ENCODE measurements around the gene FAM227B. TPM values are rescaled to one million over a fixed set of nuclear protein-coding genes. Genes with fewer than 3 reads are reported as not detected.

The FAM227B gene
- polyA plus RNA-seq, 1 experiment: 5.0 TPM

- CTCF ChIA-PET: no interaction called here
- no peak for DNase-seq (ENCODE audit: low read depth)
- POLR2A ChIA-PET: no interaction called here
- Histone ChIP-seq H3K4me3 (ENCODE audit: low read depth, low read length) (no peak overlapping the region), H3K36me3 (ENCODE audit: control insufficient read depth, insufficient read depth, low read length) (no peaks in the 10 kb centered on the region), H3K27me3 (ENCODE audit: control insufficient read depth, insufficient read depth, low read length) (no peaks in the 10 kb centered on the region)
- TF ChIP-seq, protein P1, sequence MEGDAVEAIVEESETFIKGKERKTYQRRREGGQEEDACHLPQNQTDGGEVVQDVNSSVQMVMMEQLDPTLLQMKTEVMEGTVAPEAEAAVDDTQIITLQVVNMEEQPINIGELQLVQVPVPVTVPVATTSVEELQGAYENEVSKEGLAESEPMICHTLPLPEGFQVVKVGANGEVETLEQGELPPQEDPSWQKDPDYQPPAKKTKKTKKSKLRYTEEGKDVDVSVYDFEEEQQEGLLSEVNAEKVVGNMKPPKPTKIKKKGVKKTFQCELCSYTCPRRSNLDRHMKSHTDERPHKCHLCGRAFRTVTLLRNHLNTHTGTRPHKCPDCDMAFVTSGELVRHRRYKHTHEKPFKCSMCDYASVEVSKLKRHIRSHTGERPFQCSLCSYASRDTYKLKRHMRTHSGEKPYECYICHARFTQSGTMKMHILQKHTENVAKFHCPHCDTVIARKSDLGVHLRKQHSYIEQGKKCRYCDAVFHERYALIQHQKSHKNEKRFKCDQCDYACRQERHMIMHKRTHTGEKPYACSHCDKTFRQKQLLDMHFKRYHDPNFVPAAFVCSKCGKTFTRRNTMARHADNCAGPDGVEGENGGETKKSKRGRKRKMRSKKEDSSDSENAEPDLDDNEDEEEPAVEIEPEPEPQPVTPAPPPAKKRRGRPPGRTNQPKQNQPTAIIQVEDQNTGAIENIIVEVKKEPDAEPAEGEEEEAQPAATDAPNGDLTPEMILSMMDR (IDR thresholded peaks at IDR 0.05; ENCODE audit: insufficient read depth, low read depth, low read length): no peak
Observed at GRCh38 chr15:49327927-49328326, 292.7 kb downstream of the FAM227B start.

DNA sequence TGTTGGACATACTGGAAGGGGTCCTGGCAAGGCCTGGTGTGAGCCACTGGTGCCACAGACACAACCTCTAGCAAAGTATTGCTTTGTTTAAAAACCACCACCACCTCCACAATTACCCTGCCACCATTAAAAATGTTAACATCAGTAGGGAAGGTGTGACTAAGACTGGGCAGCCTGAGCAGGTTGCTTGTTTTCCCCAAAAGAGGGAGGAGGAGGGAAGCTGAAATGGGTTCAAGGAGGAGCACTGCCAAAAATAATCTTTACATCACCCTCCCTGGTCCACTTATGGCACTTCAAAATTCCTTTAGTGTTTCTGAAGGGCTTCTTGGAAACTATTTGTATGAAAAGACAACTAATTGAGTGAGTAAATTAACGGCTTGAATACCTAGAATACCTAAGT, 297.4 kb downstream of the FAM227B start:
- CTCF ChIA-PET: no interaction called here
- POLR2A ChIA-PET: no interaction called here
- H3K36me3 ChIP-seq (ENCODE audit: control insufficient read depth, insufficient read depth, low read length): peaks cover 2% of the 10 kb centered on the region; the same call in 1 of the 2 replicates
- no peaks in the 10 kb centered on the region for H3K27me3 ChIP-seq (ENCODE audit: control insufficient read depth, insufficient read depth, low read length)
- DNase-seq (ENCODE audit: low read depth): no peak
- TF ChIP-seq, protein P1 (IDR thresholded peaks at IDR 0.05; ENCODE audit: insufficient read depth, low read depth, low read length): no peak
- no peak overlapping the region for H3K4me3 ChIP-seq (ENCODE audit: low read depth, low read length)

DNA sequence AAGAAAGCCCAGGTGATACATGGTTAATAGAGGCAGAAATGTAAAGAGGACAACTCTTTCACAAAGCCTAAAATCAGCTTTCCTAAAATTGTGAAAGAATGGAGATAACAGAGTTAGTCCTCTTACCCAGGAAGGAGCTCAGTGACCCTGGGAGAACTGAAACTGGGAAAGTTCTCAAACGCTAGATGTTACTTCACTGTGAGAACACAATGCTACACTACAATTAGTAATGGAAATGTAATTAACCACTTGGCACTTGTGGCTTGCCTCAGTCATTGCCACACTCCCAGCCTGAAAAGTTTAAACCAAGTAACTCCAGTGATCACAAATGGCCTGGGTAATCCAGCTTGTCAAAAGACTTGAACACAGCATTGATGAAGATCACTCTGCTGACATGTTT, 300.3 kb downstream of the FAM227B start:
- DNase-seq (ENCODE audit: low read depth): no peak
- H3K4me3 ChIP-seq (ENCODE audit: low read depth, low read length): no peak overlapping the region
- TF ChIP-seq, protein P1 (IDR thresholded peaks at IDR 0.05; ENCODE audit: insufficient read depth, low read depth, low read length): no peak
- ChIA-PET CTCF (interaction anchor here (1.3 kb wide), 1 partner anchor 11 kb away, joined by 3 read pairs; no protein-coding TSS in a partner anchor), POLR2A (no interaction called here)
- H3K27me3 ChIP-seq (ENCODE audit: control insufficient read depth, insufficient read depth, low read length): no peaks in the 10 kb centered on the region
- peaks cover 2% of the 10 kb centered on the region; the same call in 1 of the 2 replicates for H3K36me3 ChIP-seq (ENCODE audit: control insufficient read depth, insufficient read depth, low read length)

GRCh38 chr15:49315391-49315823, 305.2 kb downstream of the FAM227B start:
- TF ChIP-seq, protein P1 (IDR thresholded peaks at IDR 0.05; ENCODE audit: insufficient read depth, low read depth, low read length): no peak
- no peaks in the 10 kb centered on the region for H3K27me3 ChIP-seq (ENCODE audit: control insufficient read depth, insufficient read depth, low read length)
- CTCF ChIA-PET: no interaction called here
- H3K36me3 ChIP-seq (ENCODE audit: control insufficient read depth, insufficient read depth, low read length): peaks cover 2% of the 10 kb centered on the region; the same call in 1 of the 2 replicates
- POLR2A ChIA-PET: no interaction called here
- DNase-seq (ENCODE audit: low read depth): no peak
- no peak overlapping the region for H3K4me3 ChIP-seq (ENCODE audit: low read depth, low read length)

- no peak for DNase-seq (ENCODE audit: low read depth)
- TF ChIP-seq, protein P1 (IDR thresholded peaks at IDR 0.05; ENCODE audit: insufficient read depth, low read depth, low read length): no peak
- POLR2A ChIA-PET: no interaction called here
- peaks cover 2% of the 10 kb centered on the region; the same call in 1 of the 2 replicates for H3K36me3 ChIP-seq (ENCODE audit: control insufficient read depth, insufficient read depth, low read length)
- CTCF ChIA-PET: no interaction called here
- no peak overlapping the region for H3K4me3 ChIP-seq (ENCODE audit: low read depth, low read length)
- no peaks in the 10 kb centered on the region for H3K27me3 ChIP-seq (ENCODE audit: control insufficient read depth, insufficient read depth, low read length)
Observed at GRCh38 chr15:49314716-49315115, 305.9 kb downstream of the FAM227B start.

Data from BJ (cell line).